Erythroblast (primary cell): Measurements from ENCODE around the gene UCK2.
"Not testable (repeated sequence)": the region's sequence is repeated elsewhere in the genome, so short reads cannot be mapped to it uniquely, and the experiment has no call there.

Source experiments
- GATA1 ChIP-seq: IDR thresholded peaks from 2 replicates; pipeline ENCODE4 v1.6.1; 2011; ENCODE audit warnings: low read depth, mild to moderate bottlenecking, control low read depth, low read length, moderate library complexity
- POLR2A ChIP-seq: IDR thresholded peaks from 2 replicates; pipeline ENCODE4 v1.6.1; 2011; ENCODE audit warnings: mild to moderate bottlenecking, low read length

DNA sequence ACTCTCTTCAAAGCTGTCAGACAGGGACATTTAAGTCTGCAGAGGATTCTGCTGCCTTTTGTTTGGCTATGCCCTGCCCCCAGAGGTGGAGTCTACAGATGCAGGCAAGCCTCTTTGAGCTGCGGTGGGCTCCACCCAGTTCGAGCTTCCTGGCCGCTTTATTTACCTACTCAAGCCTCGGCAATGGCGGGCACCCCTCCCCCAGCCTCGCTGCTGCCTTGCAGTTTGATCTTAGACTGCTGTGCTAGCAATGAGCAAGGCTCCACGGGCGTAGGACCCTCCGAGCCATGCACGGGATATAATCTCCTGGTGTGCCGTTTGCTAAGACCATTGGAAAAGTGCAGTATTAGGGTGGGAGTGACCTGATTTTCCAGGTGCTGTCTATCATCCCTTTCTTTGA, 43.9 kb upstream of the UCK2 start:
- not testable (repeated sequence) for TF ChIP-seq POLR2A, GATA1
